HG02870 (cell line): ENCODE results near the gene ATP5PB.

Experiments used
- ATAC-seq: cut with Tn5 transposase; IDR thresholded peaks from one replicate; pipeline ENCODE4 v1.9.1; 2021; ENCODE audit warnings: mild to moderate bottlenecking, moderate library complexity; ENCODE audit not compliant: unreplicated experiment

The ATP5PB gene

GRCh38 chr1:111474106-111474505 is 24.8 kb downstream of the ATP5PB start:
- no peak for ATAC-seq

- no peak for ATAC-seq
Measured at GRCh38 chr1:111474521-111474920, 25.3 kb downstream of the ATP5PB start.

GRCh38 chr1:111475701-111476100 is 26.4 kb downstream of the ATP5PB start:
- ATAC-seq, result no peak

- no peak for ATAC-seq
Measured at GRCh38 chr1:111476214-111476613, 26.9 kb downstream of the ATP5PB start.

- ATAC-seq, result peak; percentile 74
Measured at GRCh38 chr1:111476761-111477309, 27.6 kb downstream of the ATP5PB start.

GRCh38 chr1:111480674-111481073 is 31.4 kb downstream of the ATP5PB start:
- no peak for ATAC-seq

- ATAC-seq, result no peak
Measured at GRCh38 chr1:111481387-111482221, 32.3 kb downstream of the ATP5PB start.

GRCh38 chr1:111483166-111483565 is 33.9 kb downstream of the ATP5PB start:
- no peak for ATAC-seq

- no peak for ATAC-seq
Measured at GRCh38 chr1:111483876-111484275, 34.6 kb downstream of the ATP5PB start.

GRCh38 chr1:111484391-111485026 is 35.2 kb downstream of the ATP5PB start:
- no peak for ATAC-seq

- ATAC-seq, result no peak
Measured at GRCh38 chr1:111486431-111486830, 37.2 kb downstream of the ATP5PB start.

GRCh38 chr1:111487133-111487532 is 37.9 kb downstream of the ATP5PB start:
- ATAC-seq, result no peak

- no peak for ATAC-seq
Measured at GRCh38 chr1:111488669-111489068, 39.4 kb downstream of the ATP5PB start.

- ATAC-seq, result no peak
Measured at GRCh38 chr1:111489604-111490003, 40.3 kb downstream of the ATP5PB start.

GRCh38 chr1:111490220-111490619 is 41.0 kb downstream of the ATP5PB start:
- no peak for ATAC-seq

- no peak for ATAC-seq
Measured at GRCh38 chr1:111491070-111491469, 41.8 kb downstream of the ATP5PB start.

GRCh38 chr1:111496398-111496797 is 47.1 kb downstream of the ATP5PB start:
- no peak for ATAC-seq

- ATAC-seq, result no peak
Measured at GRCh38 chr1:111497592-111497991, 48.3 kb downstream of the ATP5PB start.

GRCh38 chr1:111499026-111499785 is 49.9 kb downstream of the ATP5PB start:
- ATAC-seq, result no peak

GRCh38 chr1:111501645-111502044 is 52.4 kb downstream of the ATP5PB start:
- ATAC-seq, result no peak

GRCh38 chr1:111503585-111504060 is 54.4 kb downstream of the ATP5PB start, which contains the start of the genes ADORA3 and TMIGD3:
TSS of gene ADORA3 (minus strand) at chr1:111503633. CDS start at chr1:111503354, 279 bp downstream.
TSS of gene TMIGD3 (minus strand) at chr1:111503633. CDS start at chr1:111503354, 279 bp downstream.
- no peak for ATAC-seq
